Psoas muscle (tissue), 8 donors: ENCODE measurements around the gene CNOT11. TPM values are rescaled to one million over a fixed set of nuclear protein-coding genes. Genes with fewer than 3 reads are reported as not detected.

Experiments used
- ATAC-seq, 4 donors: fragments of 200-7000 bp; cut with Tn5 transposase; one replicate each; pipeline ENCODE4 v1.9.1; 2020; ENCODE audit warnings: moderate library complexity in 3 of 4, mild to moderate bottlenecking in 2 of 4
- DNase-seq, 2 donors: peaks; one replicate each; pipeline ENCODE4 v3.0.0-alpha.2; 2020
- H3K27ac ChIP-seq: fragments of 200-600 bp; one replicate; pipeline ENCODE4 v1.8.0; 2022
- H3K27me3 ChIP-seq, 3 donors: fragments of 200-600 bp in 1 of 3; one replicate each; pipeline versions ENCODE4 v1.6.1 to v1.8.0; 2013 to 2022; ENCODE audit warnings: low read length in 2 of 3, mild to moderate bottlenecking in 2 of 3, moderate library complexity in 1 of 3; ENCODE audit not compliant: insufficient read depth in 3 of 3
- H3K36me3 ChIP-seq, 2 donors: fragments of 200-600 bp in 1 of 2; one replicate each; pipeline versions ENCODE4 v1.6.1 to v1.8.0; 2013 to 2022; ENCODE audit warnings: low read depth in 1 of 2, mild to moderate bottlenecking in 1 of 2, moderate library complexity in 1 of 2; ENCODE audit not compliant: insufficient read depth in 1 of 2
- H3K4me1 ChIP-seq: fragments of 200-600 bp; one replicate; pipeline ENCODE4 v1.8.0; 2022
- H3K4me3 ChIP-seq: fragments of 200-600 bp; one replicate; pipeline ENCODE4 v1.8.0; 2022; ENCODE audit warnings: mild to moderate bottlenecking
- H3K9me3 ChIP-seq: fragments of 200-600 bp; one replicate; pipeline ENCODE4 v1.8.0; 2022
- WGBS, 3 donors: extraction: QIAGEN DNeasy Blood & Tissue Kit; methylation state at CpG; one replicate each; pipeline versions ENCODE4 v1.1.6 to v1.1.7; 2013; 5-methylcytosine and 5-hydroxymethylcytosine counted together
- intact Hi-C, 2 donors: fragments of 100-400 bp; cut with DNase I; formaldehyde crosslinking; loops; one replicate each; pipeline versions ENCODE4 v1.11.0 to v1.14.2; 2022
- polyA plus RNA-seq, 3 donors: library from polyadenylated mRNA; stranded (reverse); fragments of 200-250 nt; gene quantifications; one replicate each; pipeline ENCODE4 v1.2.3, GENCODE V29; 2013
- total RNA-seq, 4 donors: library from RNA; stranded (reverse); fragmentation: NEBNext Ultra II Directional in 2 of 4; extraction: Animal tissue kit (Norgen Biotek cat#: 25700) in 2 of 4; gene quantifications; one replicate each; pipeline versions ENCODE4 v1.2.1 to v1.2.4, GENCODE V29; 2021 to 2023
- TF ChIP-seq, protein P1 (sequence below): fragments of 200-600 bp; IDR thresholded peaks from one replicate; pipeline ENCODE4 v1.8.0; 2022; ENCODE audit warnings: antibody characterized with exemption
- donor health status: healthy with polysubstance abuse.
- donor health status: DM: no; HTN: no; CAD: no; lungs with moderate emphysema.
- donor health status: Bipolar disorder and iron deficiency.
- donor health status: healthy.
- donor health status: DM: yes; HTN: yes; CAD: no.
- donor health status: DM: no; HTN: no; CAD: no.
- donor health status: DM: no; HTN: no; CAD: no.
- donor health status: DM: yes; HTN: yes; CAD: no.

Gene CNOT11
- total and polyA plus RNA-seq, 7 donors: 17.1 to 42.1 (median 30.0) TPM

DNA sequence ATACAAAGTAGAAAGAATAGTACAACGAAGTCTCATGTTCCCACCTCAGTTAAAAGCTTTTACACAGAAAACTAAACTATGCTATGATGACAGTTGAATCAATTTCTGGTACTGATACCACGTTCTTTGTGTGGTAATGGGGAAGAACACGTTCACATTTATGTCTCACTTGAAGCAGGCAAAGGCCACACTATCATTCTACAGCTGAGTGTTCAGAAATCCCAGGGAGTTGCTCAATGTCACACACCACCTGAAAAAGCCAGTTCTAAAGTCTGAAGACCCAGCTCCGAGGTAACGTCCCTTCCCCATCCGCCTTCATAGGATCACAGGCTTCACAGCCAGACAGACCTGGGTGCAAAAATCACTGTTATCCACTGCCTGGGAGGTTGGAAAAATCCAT, 46.9 kb downstream of the CNOT11 start:
- Histone ChIP-seq H3K27me3 (no peaks in the 10 kb centered on the region), H3K36me3 (peaks cover 2 to 19% of the 10 kb centered on the region in 2 donors), H3K9me3 (no peaks in the 10 kb centered on the region), H3K4me1 (peaks cover 75% of the 10 kb centered on the region), H3K4me3 (peak overlapping the region; percentile 14), H3K27ac (peak overlapping the region; percentile 55)
- ATAC-seq (peak in 2 of 4 donors; percentile 25 to 51), DNase-seq (no peak)
- TF ChIP-seq, protein P1, sequence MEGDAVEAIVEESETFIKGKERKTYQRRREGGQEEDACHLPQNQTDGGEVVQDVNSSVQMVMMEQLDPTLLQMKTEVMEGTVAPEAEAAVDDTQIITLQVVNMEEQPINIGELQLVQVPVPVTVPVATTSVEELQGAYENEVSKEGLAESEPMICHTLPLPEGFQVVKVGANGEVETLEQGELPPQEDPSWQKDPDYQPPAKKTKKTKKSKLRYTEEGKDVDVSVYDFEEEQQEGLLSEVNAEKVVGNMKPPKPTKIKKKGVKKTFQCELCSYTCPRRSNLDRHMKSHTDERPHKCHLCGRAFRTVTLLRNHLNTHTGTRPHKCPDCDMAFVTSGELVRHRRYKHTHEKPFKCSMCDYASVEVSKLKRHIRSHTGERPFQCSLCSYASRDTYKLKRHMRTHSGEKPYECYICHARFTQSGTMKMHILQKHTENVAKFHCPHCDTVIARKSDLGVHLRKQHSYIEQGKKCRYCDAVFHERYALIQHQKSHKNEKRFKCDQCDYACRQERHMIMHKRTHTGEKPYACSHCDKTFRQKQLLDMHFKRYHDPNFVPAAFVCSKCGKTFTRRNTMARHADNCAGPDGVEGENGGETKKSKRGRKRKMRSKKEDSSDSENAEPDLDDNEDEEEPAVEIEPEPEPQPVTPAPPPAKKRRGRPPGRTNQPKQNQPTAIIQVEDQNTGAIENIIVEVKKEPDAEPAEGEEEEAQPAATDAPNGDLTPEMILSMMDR: no peak
- 53 to 75% (median 55%) methylated on average over 6 of the region's 6 CpGs for WGBS, 3 donors
- intact Hi-C loops: no loop called here

GRCh38 chr2:101300164-101300563, 47.5 kb downstream of the CNOT11 start:
- H3K27me3 ChIP-seq: no peaks in the 10 kb centered on the region
- TF ChIP-seq, protein P1: no peak
- peak overlapping the region; percentile 55 for H3K27ac ChIP-seq
- WGBS, 3 donors: 80 to 100% (median 85%) methylated on average over 1 of the region's 1 CpG
- H3K9me3 ChIP-seq: no peaks in the 10 kb centered on the region
- ATAC-seq (peak in 1 of 4 donors; percentile 30), DNase-seq (no peak)
- peaks cover 78% of the 10 kb centered on the region for H3K4me1 ChIP-seq
- intact Hi-C loops: no loop called here
- H3K36me3 ChIP-seq: peaks cover 2 to 14% of the 10 kb centered on the region in 2 donors
- no peak overlapping the region for H3K4me3 ChIP-seq

- Histone ChIP-seq H3K27me3 (no peaks in the 10 kb centered on the region), H3K4me1 (peaks cover 82% of the 10 kb centered on the region), H3K27ac (peak overlapping the region; percentile 17), H3K36me3 (peaks cover 2 to 14% of the 10 kb centered on the region in 2 donors), H3K4me3 (no peak overlapping the region), H3K9me3 (no peaks in the 10 kb centered on the region)
- DNase-seq (no peak), ATAC-seq (no peak)
- 65 to 74% (median 72%) methylated on average over 7 of the region's 7 CpGs for WGBS, 3 donors
- TF ChIP-seq, protein P1: no peak
- intact Hi-C loops: no loop called here
Measured at GRCh38 chr2:101300836-101301235, 48.1 kb downstream of the CNOT11 start.

DNA sequence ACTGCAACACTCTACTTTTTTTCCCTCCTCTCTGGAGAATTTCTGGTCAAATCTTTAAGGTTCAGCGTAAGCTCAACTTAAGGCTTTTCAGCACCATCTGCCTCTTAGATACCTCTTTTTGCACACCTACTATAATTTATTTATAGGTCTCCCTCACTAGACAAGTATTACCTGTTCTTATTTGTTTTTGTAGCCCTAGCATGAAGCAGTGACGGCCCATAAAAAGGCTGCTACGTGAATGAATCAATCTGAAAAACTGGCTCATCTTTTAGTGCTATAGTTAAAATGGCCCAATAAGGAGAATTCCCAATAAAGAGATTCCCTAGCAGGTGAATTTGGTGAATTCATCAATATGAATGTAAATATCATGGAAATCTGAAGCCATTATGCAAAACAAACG, 49.3 kb downstream of the CNOT11 start:
- Histone ChIP-seq H3K36me3 (peaks cover 2 to 14% of the 10 kb centered on the region in 2 donors), H3K9me3 (no peaks in the 10 kb centered on the region), H3K4me3 (no peak overlapping the region), H3K27ac (peak overlapping the region; percentile 17), H3K4me1 (peaks cover 76% of the 10 kb centered on the region), H3K27me3 (no peaks in the 10 kb centered on the region)
- DNase-seq: no peak
- no peak for ATAC-seq
- 82 to 90% (median 84%) methylated on average over 4 of the region's 4 CpGs for WGBS, 3 donors
- TF ChIP-seq, protein P1: no peak
- intact Hi-C loops: no loop called here

DNA sequence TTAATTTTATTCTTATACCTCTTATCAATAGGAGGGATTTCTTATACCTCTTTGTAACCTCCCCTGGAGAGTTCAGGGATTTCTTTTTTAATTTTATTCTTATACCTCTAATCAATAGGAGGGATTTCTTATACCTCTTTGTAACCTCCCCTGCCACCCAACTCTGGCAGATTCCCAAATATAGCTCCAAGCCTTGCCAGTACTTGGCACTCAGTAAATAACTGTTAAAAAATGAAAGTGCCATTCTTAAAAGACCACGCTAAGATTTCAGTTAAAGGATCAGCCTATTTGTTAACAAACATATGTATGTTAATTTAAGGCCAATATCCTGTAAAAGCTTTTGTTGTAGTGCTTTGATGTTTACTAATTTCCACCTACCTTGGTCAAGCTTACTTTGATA, 51.0 kb downstream of the CNOT11 start:
- TF ChIP-seq, protein P1: no peak
- DNase-seq: no peak
- Histone ChIP-seq H3K4me1 (peaks cover 64% of the 10 kb centered on the region), H3K4me3 (no peak overlapping the region), H3K27me3 (no peaks in the 10 kb centered on the region), H3K36me3 (peaks cover 0 to 14% of the 10 kb centered on the region in 2 donors), H3K9me3 (no peaks in the 10 kb centered on the region), H3K27ac (no peak overlapping the region)
- 79 to 93% (median 80%) methylated on average over 1 of the region's 1 CpG for WGBS, 3 donors
- ATAC-seq: no peak
- intact Hi-C loops: no loop called here
